Fibroblast of lung (primary cell): ENCODE measurements around the gene BARX2. TPM values are rescaled to one million over a fixed set of nuclear protein-coding genes. Genes with fewer than 3 reads are reported as not detected.

Experiments
- DNase-seq, 2 donors: peaks; one replicate each; pipeline versions ENCODE4 v3.0.0 to v3.0.0-alpha.2; 2010; ENCODE audit warnings: low read depth in 2 of 2
- H2AFZ ChIP-seq: 2 replicates; pipeline ENCODE4 v1.5.1; 2012; ENCODE audit warnings: low read length, control low read depth, inconsistent platforms
- H3K27ac ChIP-seq: 2 replicates; pipeline ENCODE4 v1.5.1; 2011; ENCODE audit warnings: low read length, control low read depth; ENCODE audit not compliant: insufficient read depth
- H3K27me3 ChIP-seq: 2 replicates; pipeline ENCODE4 v1.5.1; 2011; ENCODE audit warnings: mild to moderate bottlenecking, low read length; ENCODE audit not compliant: control insufficient read depth, insufficient read depth
- H3K36me3 ChIP-seq: 2 replicates; pipeline ENCODE4 v1.5.1; 2011; ENCODE audit warnings: low read length; ENCODE audit not compliant: control insufficient read depth, insufficient read depth
- H3K4me1 ChIP-seq: 2 replicates; pipeline ENCODE4 v1.5.1; 2011; ENCODE audit warnings: low read length; ENCODE audit not compliant: control insufficient read depth, insufficient read depth; ENCODE audit errors: extremely low read depth
- H3K4me2 ChIP-seq: 2 replicates; pipeline ENCODE4 v1.5.1; 2011; ENCODE audit warnings: low read length, control low read depth; ENCODE audit not compliant: insufficient read depth; ENCODE audit errors: extremely low read depth
- H3K4me3 ChIP-seq, 4 experiments: fragments of 200-600 bp in 1 of 4; sonication (generic) in 1 of 4; replicated peaks in 1 of 4; 2 replicates each; pipeline ENCODE4 v1.5.1; 2011 to 2016; ENCODE audit warnings: low read length in 4 of 4, low read depth in 3 of 4, mild to moderate bottlenecking in 3 of 4, control low read depth in 2 of 4, inconsistent platforms in 1 of 4, mixed read lengths in 1 of 4; ENCODE audit not compliant: insufficient read depth in 1 of 4; ENCODE audit errors: control extremely low read depth in 1 of 4
- H3K79me2 ChIP-seq: 2 replicates; pipeline ENCODE4 v1.5.1; 2012; ENCODE audit warnings: mild to moderate bottlenecking, low read length, inconsistent platforms; ENCODE audit not compliant: control insufficient read depth, insufficient read depth
- H3K9ac ChIP-seq: 2 replicates; pipeline ENCODE4 v1.5.1; 2011; ENCODE audit warnings: mild to moderate bottlenecking, low read length, control low read depth; ENCODE audit not compliant: insufficient read depth
- H3K9me3 ChIP-seq: 2 replicates; pipeline ENCODE4 v1.5.1; 2012; ENCODE audit warnings: low read depth, low read length; ENCODE audit not compliant: control insufficient read depth, insufficient read depth
- H4K20me1 ChIP-seq: 2 replicates; pipeline ENCODE4 v1.5.1; 2011; ENCODE audit warnings: low read length; ENCODE audit not compliant: control insufficient read depth, insufficient read depth; ENCODE audit errors: extremely low read depth
- CTCF ChIP-seq, 2 donors: IDR thresholded peaks in 1 of 2; conservative IDR thresholded peaks in 1 of 2; 1 replicate in 1 of 2; 2 replicates in 1 of 2; pipeline ENCODE4 v1.5.1; 2011 to 2012; ENCODE audit warnings: low read length in 2 of 2, control low read depth in 1 of 2, inconsistent platforms in 1 of 2, low read depth in 1 of 2, mild to moderate bottlenecking in 1 of 2
- EZH2 ChIP-seq: IDR thresholded peaks from 2 replicates; pipeline ENCODE4 v1.5.1; 2012; ENCODE audit warnings: low read length, control low read depth, mild to moderate bottlenecking; ENCODE audit errors: missing control alignments
- polyA plus RNA-seq, 2 donors: library from polyadenylated mRNA; depleted of rRNA in 1 of 2; stranded (reverse) in 1 of 2; unstranded in 1 of 2; fragments of >200 nt; gene quantifications; 2 replicates each; pipeline ENCODE4 v1.2.1, GENCODE V29; 2011 to 2012; ENCODE audit warnings: missing spikeins in 1 of 2
- total RNA-seq: library from RNA; depleted of rRNA; stranded (reverse); fragments of >200 nt; gene quantifications from 2 replicates; pipeline ENCODE4 v1.2.1, GENCODE V29; 2014

The BARX2 gene
- total and polyA plus RNA-seq, 2 donors (not counting 1 experiment from before 2014, with no cell fraction given): not detected

DNA sequence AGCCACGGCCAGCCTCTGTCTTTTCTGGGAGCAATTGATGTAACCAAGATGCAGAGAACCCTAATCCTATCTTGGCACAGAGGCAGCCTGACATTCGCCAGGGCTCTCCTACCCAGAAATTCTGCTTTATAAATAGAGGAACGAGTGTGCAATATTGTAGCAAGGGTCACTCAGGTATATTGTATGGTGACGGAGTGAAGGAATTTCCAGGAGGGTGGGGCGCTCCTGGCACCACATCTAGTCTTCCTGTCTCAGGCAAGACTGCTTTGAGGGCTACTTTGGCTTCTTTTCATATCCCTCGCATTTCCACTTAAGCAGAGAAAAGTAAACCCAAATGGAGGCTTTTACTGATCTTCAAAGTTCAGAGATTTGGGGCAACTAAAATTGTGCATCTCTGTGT, 114.4 kb downstream of the BARX2 start:
- H3K4me3 ChIP-seq: no peak overlapping the region
- no peak overlapping the region for H3K27ac ChIP-seq
- TF ChIP-seq CTCF (conservative IDR thresholded peaks at IDR 0.05 in 1 of 2, IDR thresholded peaks at IDR 0.05 in 1 of 2; ENCODE audit: low read depth in 1 of 2, low read length in 2 of 2): no peak
- no peak for TF ChIP-seq EZH2

GRCh38 chr11:129493746-129494145, 118.1 kb downstream of the BARX2 start:
- H2AFZ ChIP-seq: no peak overlapping the region
- no peaks in the 10 kb centered on the region for H3K4me1 ChIP-seq
- DNase-seq: no peak
- H3K4me2 ChIP-seq: no peak overlapping the region
- no peaks in the 10 kb centered on the region for H4K20me1 ChIP-seq
- no peaks in the 10 kb centered on the region for H3K36me3 ChIP-seq
- no peak overlapping the region for H3K4me3 ChIP-seq
- no peak overlapping the region for H3K9ac ChIP-seq
- no peak overlapping the region for H3K27ac ChIP-seq
- H3K27me3 ChIP-seq: no peaks in the 10 kb centered on the region
- H3K79me2 ChIP-seq: no peaks in the 10 kb centered on the region
- no peaks in the 10 kb centered on the region for H3K9me3 ChIP-seq
- TF ChIP-seq EZH2 (no peak), CTCF (conservative IDR thresholded peaks at IDR 0.05 in 1 of 2, IDR thresholded peaks at IDR 0.05 in 1 of 2; ENCODE audit: low read depth in 1 of 2, low read length in 2 of 2) (no peak)

More for the DNA sequence above, 114.4 kb downstream of the BARX2 start:
- Histone ChIP-seq H3K4me1 (no peaks in the 10 kb centered on the region), H3K9me3 (no peaks in the 10 kb centered on the region), H4K20me1 (no peaks in the 10 kb centered on the region), H3K4me2 (no peak overlapping the region), H3K79me2 (no peaks in the 10 kb centered on the region), H3K36me3 (no peaks in the 10 kb centered on the region), H3K9ac (no peak overlapping the region), H2AFZ (no peak overlapping the region), H3K27me3 (no peaks in the 10 kb centered on the region)
- no peak for DNase-seq

Other genes starting within 250 kb of the BARX2 start
- gene ARHGAP32, start 183.5 kb upstream of the BARX2 start, total RNA-seq: 8.7 and 9.6 TPM in 2 replicates
- gene ARHGAP32, start 183.5 kb upstream of the BARX2 start, polyA plus RNA-seq: 4.0 and 5.7 TPM in 2 replicates